NK-92 treated with Interleukin-12 subunit alpha and Interleukin-12 subunit beta, amount 100 ng/mL, for 24 hours (cell line): ENCODE measurements around the gene ADNP2.
"Not testable (repeated sequence)": the region's sequence is repeated elsewhere in the genome, so short reads cannot be mapped to it uniquely, and the experiment has no call there.

Experiments used
- DNase-seq: peaks from one replicate; lab custom pipeline; 2025; lab: John Stamatoyannopoulos, UW

Gene ADNP2

GRCh38 chr18:80145196-80145804 lies 36.2 kb downstream of the ADNP2 start:
- no peak for DNase-seq

- DNase-seq: no peak
Measured at GRCh38 chr18:80147037-80147417, 38.0 kb downstream of the ADNP2 start.

GRCh38 chr18:80147418-80148325 lies 38.6 kb downstream of the ADNP2 start:
- no peak for DNase-seq

GRCh38 chr18:80148326-80149199 lies 39.5 kb downstream of the ADNP2 start:
- no peak for DNase-seq

- DNase-seq: no peak
Measured at GRCh38 chr18:80149667-80150066, 40.6 kb downstream of the ADNP2 start.

GRCh38 chr18:80154293-80154692 lies 45.2 kb downstream of the ADNP2 start:
- no peak for DNase-seq

- DNase-seq: no peak
Measured at GRCh38 chr18:80157708-80158343, 48.8 kb downstream of the ADNP2 start.

GRCh38 chr18:80158365-80158764 lies 49.3 kb downstream of the ADNP2 start:
- DNase-seq: no peak

- no peak for DNase-seq
Measured at GRCh38 chr18:80159713-80160636, 50.9 kb downstream of the ADNP2 start.

- DNase-seq: no peak
Measured at GRCh38 chr18:80161781-80162417, 52.8 kb downstream of the ADNP2 start.

GRCh38 chr18:80163183-80163582 lies 54.1 kb downstream of the ADNP2 start:
- DNase-seq: no peak

- DNase-seq: not testable (repeated sequence)
Measured at GRCh38 chr18:80164727-80165355, 55.8 kb downstream of the ADNP2 start.

- DNase-seq: no peak
Measured at GRCh38 chr18:80166240-80166639, 57.2 kb downstream of the ADNP2 start.

GRCh38 chr18:80166725-80167124 lies 57.7 kb downstream of the ADNP2 start:
- no peak for DNase-seq

- DNase-seq: no peak
Measured at GRCh38 chr18:80167331-80167730, 58.3 kb downstream of the ADNP2 start.

GRCh38 chr18:80167931-80168330 lies 58.9 kb downstream of the ADNP2 start:
- no peak for DNase-seq

GRCh38 chr18:80168346-80168745 lies 59.3 kb downstream of the ADNP2 start:
- no peak for DNase-seq

- no peak for DNase-seq
Measured at GRCh38 chr18:80168982-80169381, 59.9 kb downstream of the ADNP2 start.

- no peak for DNase-seq
Measured at GRCh38 chr18:80169607-80170006, 60.5 kb downstream of the ADNP2 start.
